RWPE1 (cell line): Measurements from ENCODE around the gene GLCCI1.

ENCODE experiments used
- CTCF ChIA-PET: fragments of 350-600 bp; sonication (Branson Sonifier 250); formaldehyde crosslinking; extraction: SDS; loops from one replicate; lab custom pipeline; 2021; lab: Yijun Ruan, JAX
- POLR2A ChIA-PET: fragments of 400-600 bp; formaldehyde crosslinking; extraction: SDS; loops from one replicate; lab custom pipeline; 2020; ENCODE audit warnings: antibody characterized with exemption; ENCODE audit not compliant: low non-redundant PET; lab: Yijun Ruan, JAX
- DNase-seq: peaks from one replicate; pipeline ENCODE4 v3.0.0; 2012; ENCODE audit warnings: low spot score
- H3K27ac ChIP-seq: fragments of 450-650 bp; 2 replicates; pipeline ENCODE4 v1.5.1; 2017
- TF ChIP-seq, protein P1 (sequence below): fragments of 450-650 bp; conservative IDR thresholded peaks from 2 replicates; pipeline ENCODE4 v1.5.1; 2017; ENCODE audit warnings: low read depth, mild to moderate bottlenecking

The GLCCI1 gene

DNA sequence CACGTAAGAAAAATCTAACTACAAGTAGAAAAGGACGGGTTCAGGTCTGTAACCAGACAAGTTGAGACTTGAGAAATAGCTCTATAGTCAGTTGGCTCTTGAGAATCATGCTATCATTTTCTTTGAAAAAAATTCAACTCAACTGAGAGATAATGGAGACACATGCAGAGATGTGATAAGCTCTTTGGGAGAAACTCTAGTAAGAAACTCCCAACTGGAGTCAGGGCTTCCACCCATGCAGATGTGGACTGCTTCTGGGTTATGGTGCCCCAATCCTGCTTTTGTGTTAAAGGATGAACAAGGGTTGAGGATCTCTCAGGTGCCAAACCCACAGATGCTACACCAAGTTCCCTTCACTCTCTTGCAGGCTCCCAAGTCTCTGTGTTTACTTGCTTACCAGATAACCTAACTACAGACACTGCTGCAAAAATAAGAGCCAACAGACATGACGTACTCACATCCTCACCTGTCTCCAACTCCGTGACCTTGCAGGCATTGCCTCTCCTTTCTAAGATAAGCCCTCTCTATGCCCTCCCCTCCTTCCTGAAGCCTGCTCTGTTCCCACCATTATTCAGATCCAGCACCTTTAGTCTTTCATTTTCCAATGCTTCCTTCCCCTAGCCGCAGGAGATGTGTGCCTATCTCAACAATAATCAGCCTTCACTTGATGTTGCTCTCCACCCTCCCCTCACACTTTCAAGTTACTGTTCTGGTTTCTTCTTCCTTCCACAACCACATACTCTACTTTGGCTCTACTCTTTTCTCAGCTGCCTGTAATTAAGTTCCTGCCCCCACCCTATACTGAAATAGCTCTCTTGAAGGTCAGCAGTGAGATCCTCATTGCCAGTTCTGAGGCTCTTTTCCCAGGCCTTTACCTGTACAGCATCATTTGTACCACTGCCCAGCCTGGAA lies 163.4 kb downstream of the GLCCI1 start:
- no peak overlapping the region for H3K27ac ChIP-seq
- POLR2A ChIA-PET = no interaction called here
- no peak for DNase-seq
- CTCF ChIA-PET = interaction anchor here (0.8 kb wide), 1 partner anchor 13 kb away, joined by 3 read pairs; no protein-coding TSS in a partner anchor
- TF ChIP-seq, protein P1, sequence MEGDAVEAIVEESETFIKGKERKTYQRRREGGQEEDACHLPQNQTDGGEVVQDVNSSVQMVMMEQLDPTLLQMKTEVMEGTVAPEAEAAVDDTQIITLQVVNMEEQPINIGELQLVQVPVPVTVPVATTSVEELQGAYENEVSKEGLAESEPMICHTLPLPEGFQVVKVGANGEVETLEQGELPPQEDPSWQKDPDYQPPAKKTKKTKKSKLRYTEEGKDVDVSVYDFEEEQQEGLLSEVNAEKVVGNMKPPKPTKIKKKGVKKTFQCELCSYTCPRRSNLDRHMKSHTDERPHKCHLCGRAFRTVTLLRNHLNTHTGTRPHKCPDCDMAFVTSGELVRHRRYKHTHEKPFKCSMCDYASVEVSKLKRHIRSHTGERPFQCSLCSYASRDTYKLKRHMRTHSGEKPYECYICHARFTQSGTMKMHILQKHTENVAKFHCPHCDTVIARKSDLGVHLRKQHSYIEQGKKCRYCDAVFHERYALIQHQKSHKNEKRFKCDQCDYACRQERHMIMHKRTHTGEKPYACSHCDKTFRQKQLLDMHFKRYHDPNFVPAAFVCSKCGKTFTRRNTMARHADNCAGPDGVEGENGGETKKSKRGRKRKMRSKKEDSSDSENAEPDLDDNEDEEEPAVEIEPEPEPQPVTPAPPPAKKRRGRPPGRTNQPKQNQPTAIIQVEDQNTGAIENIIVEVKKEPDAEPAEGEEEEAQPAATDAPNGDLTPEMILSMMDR = no peak

DNA sequence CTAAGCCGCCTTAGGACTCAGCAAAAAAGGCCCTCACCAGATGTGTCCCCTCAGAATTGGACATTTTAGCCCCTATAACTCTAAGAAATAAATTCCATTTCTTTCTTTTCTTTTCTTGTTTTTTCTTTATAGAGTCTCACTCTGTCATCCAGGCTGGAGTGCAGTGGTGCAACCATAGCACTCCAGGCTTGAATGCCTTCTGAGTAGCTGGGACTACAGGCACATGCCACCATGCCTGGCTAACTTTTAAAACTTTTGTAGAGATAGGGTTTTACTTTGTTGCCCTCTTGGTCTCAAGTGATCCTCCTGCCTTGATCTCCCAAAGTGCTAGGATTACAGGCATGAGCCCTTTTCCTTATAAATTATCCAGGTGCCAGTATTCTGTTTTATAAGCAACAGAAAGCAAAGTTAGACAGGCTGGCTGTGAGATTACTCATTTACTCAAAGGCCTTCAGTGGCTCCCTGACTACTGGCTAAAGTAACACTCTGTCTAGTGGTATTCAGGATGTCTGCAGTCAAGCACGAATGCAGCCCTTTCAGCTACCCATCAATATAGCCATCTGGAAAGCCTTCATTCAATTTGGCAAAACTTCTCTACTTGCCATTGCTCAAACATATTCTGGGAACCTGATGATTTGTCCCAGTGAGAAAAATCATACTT lies 164.7 kb downstream of the GLCCI1 start:
- TF ChIP-seq, protein P1 = no peak
- ChIA-PET POLR2A (no interaction called here), CTCF (interaction anchor here (0.8 kb wide), 1 partner anchor 15 kb away, joined by 3 read pairs; no protein-coding TSS in a partner anchor)
- no peak overlapping the region for H3K27ac ChIP-seq
- DNase-seq = no peak

DNA sequence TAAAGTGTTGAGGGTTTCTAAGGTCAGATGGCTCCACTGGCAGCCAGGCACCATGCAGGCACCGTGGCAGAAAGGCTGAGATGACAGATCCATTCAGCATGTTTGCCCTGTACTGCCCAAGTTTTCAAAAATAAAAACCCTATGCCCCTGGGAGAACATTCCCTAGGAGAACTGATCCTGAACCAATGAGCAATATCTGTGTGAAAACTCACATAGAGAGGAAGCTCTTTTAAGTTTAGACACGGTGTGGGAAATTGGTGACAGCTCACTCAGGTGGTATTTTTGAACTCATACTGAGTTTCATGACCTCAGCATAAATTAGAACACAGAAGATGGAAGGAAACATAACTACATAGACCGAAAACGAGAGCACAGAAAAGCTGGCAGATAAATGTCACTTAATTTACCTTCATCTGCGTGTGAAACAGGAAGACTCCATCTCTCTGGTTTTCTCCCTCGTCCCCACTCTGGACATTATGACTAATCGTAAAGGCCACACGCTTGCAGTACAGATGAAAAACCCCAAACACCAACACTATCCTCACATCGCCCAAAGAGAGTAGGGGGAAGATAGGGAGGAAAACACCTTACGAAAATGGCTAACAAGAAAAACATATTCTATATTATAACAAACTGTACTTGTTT lies 165.6 kb downstream of the GLCCI1 start:
- POLR2A ChIA-PET = no interaction called here
- no peak for DNase-seq
- no peak overlapping the region for H3K27ac ChIP-seq
- TF ChIP-seq, protein P1 = no peak
- CTCF ChIA-PET = no interaction called here

DNA sequence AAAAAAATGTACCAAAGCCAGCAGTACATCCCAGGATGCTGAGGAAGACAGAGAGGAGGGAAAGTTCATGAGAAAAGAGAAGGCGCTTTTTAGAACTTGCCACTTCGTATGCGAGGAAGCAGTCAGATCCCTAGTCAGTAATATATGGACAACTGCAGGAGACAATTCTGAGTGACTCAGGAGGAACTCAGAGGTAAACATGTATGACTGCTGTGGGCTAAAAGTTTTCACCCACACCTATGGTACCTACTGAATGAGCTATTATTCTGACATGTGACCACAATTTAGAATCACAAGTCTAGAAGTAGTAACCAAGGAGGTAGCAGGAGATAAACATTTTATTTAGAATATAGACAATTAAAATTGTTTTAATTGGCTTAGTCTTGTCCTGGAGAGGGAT lies 166.8 kb downstream of the GLCCI1 start:
- POLR2A ChIA-PET = no interaction called here
- no peak for DNase-seq
- TF ChIP-seq, protein P1 = no peak
- no peak overlapping the region for H3K27ac ChIP-seq
- CTCF ChIA-PET = interaction anchor here (0.6 to 1.1 kb wide), 2 partner anchors 12 to 756 kb away, joined by 3 read pairs; no protein-coding TSS in a partner anchor

DNA sequence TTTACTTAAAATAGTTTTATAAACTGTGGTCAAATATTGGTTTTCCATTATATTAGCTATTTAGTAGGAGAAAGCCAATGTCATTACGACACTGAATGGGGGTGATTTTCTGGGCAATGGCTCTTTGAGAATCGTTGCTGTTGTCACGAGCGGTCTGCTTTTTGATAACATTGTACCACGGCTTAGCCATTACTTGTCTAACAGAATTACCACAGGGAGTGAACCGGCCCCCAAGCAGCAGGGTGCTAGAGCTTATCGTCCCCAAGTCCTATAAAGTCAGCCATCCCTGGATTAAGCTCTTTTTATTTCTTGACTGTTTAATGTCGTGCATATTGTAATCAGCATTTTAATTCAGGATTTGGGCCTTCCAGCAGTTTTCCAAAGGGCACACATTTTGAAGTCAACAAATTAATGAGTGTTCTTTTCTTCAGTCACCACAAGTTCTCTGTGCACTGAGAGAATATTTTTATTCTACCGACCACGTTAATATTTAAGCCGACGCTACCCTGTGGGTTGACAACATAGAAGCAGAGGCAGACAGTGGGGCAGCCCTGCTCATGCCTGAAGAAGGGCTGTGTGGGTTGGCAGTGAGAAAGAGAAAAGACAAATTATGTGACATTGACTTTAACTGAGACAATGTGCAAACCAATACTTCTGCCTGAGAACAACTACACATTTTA lies 167.6 kb downstream of the GLCCI1 start:
- ChIA-PET POLR2A (no interaction called here), CTCF (no interaction called here)
- no peak overlapping the region for H3K27ac ChIP-seq
- TF ChIP-seq, protein P1 = no peak
- no peak for DNase-seq
